ENCODE measurements around the gene BTF3L4.

BTF3L4 gene

GRCh38 chr1:52123622-52124021, 67.5 kb downstream of the BTF3L4 start:
- DNase-seq (ENCODE audit: low read depth): no peak
- no peak overlapping the region for H3K4me3 ChIP-seq (ENCODE audit: low read depth, low read length)
- no peak for TF ChIP-seq CTCF (IDR thresholded peaks at IDR 0.05; ENCODE audit: low read depth, low read length, missing control alignments)
- in situ Hi-C loops (cut with HindIII; ENCODE audit: low sequenced_read_pairs): no loop called here

GRCh38 chr1:52125736-52126359, 69.8 kb downstream of the BTF3L4 start:
- DNase-seq (ENCODE audit: low read depth): no peak
- no peak for TF ChIP-seq CTCF (IDR thresholded peaks at IDR 0.05; ENCODE audit: low read depth, low read length, missing control alignments)
- in situ Hi-C loops (cut with HindIII; ENCODE audit: low sequenced_read_pairs): no loop called here
- no peak overlapping the region for H3K4me3 ChIP-seq (ENCODE audit: low read depth, low read length)

GRCh38 chr1:52127181-52128180, 71.4 kb downstream of the BTF3L4 start:
- DNase-seq (ENCODE audit: low read depth): peak; percentile 62
- H3K4me3 ChIP-seq (ENCODE audit: low read depth, low read length): no peak overlapping the region
- in situ Hi-C loops (cut with HindIII; ENCODE audit: low sequenced_read_pairs): no loop called here
- TF ChIP-seq CTCF (IDR thresholded peaks at IDR 0.05; ENCODE audit: low read depth, low read length, missing control alignments): peak; percentile 74

GRCh38 chr1:52139817-52140540, 83.9 kb downstream of the BTF3L4 start:
- in situ Hi-C loops (cut with HindIII; ENCODE audit: low sequenced_read_pairs): no loop called here
- TF ChIP-seq CTCF (IDR thresholded peaks at IDR 0.05; ENCODE audit: low read depth, low read length, missing control alignments): no peak
- H3K4me3 ChIP-seq (ENCODE audit: low read depth, low read length): no peak overlapping the region
- peak; percentile 47 for DNase-seq (ENCODE audit: low read depth)
